ENCODE results near the gene CXXC5. TPM values are rescaled to one million over a fixed set of nuclear protein-coding genes. Genes with fewer than 3 reads are reported as not detected.
"Not testable (repeated sequence)": the region's sequence is repeated elsewhere in the genome, so short reads cannot be mapped to it uniquely, and the experiment has no call there.

Gene CXXC5
- polyA plus RNA-seq, 1 of the 3 experiments (the other 2 are of a cell fraction) = 47.4 TPM

- no peak for TF ChIP-seq YY1 (IDR thresholded peaks at IDR 0.05; ENCODE audit: low read depth)
- no peak for TF ChIP-seq TAF1 (IDR thresholded peaks at IDR 0.05; ENCODE audit: borderline replicate concordance, low read depth, low read length)
These were observed 28.3 kb upstream of the CXXC5 start (continued) for GRCh38 chr5:139619861-139620260.

- H2AFZ ChIP-seq (ENCODE audit: low read depth); H3K79me2 ChIP-seq (ENCODE audit: insufficient read depth); H3K9me3 ChIP-seq; H3K9me2 ChIP-seq; H3K4me3 ChIP-seq (ENCODE audit: low read depth in 2 of 2, low read length in 1 of 2); H4K20me1 ChIP-seq (ENCODE audit: insufficient read depth); H3K4me2 ChIP-seq; H3K27me3 ChIP-seq (ENCODE audit: insufficient read depth); DNase-seq; H3K27ac ChIP-seq (ENCODE audit: low read depth in 2 of 2, low read length in 1 of 2); H3K4me1 ChIP-seq (ENCODE audit: control insufficient read depth in 1 of 2, insufficient read depth in 2 of 2, low read depth in 1 of 2, low read length in 1 of 2); H3K9ac ChIP-seq; POLR2A ChIA-PET: not testable (repeated sequence)
- WGBS (ENCODE audit: low lambda C conversion rate) = 97% methylated on average over 4 of the region's 5 CpGs
- peaks cover 21% of the 10 kb centered on the region for H3F3A ChIP-seq (replicated peaks; ENCODE audit: insufficient read depth)
- CTCF ChIA-PET = interaction anchor here (0.9 to 22.4 kb wide), 3 partner anchors 8 to 344 kb away, joined by 3 to 627 read pairs (median 3); no protein-coding TSS in a partner anchor
- peaks cover 37 to 73% of the 10 kb centered on the region in 2 experiments for H3K36me3 ChIP-seq (replicated peaks in 1 of 2; ENCODE audit: control insufficient read depth in 1 of 2, insufficient read depth in 2 of 2, low read length in 1 of 2)
These were observed 22.8 kb upstream of the CXXC5 start for GRCh38 chr5:139625398-139625797.

- DNase-seq = no peak
- Histone ChIP-seq H3K27ac (ENCODE audit: low read depth in 2 of 2, low read length in 1 of 2) (peak overlapping the region in 1 of 2 experiments; percentile 49; a peak in 1 of 4 replicates), H3F3A (replicated peaks; ENCODE audit: insufficient read depth) (peaks cover 47% of the 10 kb centered on the region), H3K36me3 (replicated peaks in 1 of 2; ENCODE audit: control insufficient read depth in 1 of 2, insufficient read depth in 2 of 2, low read length in 1 of 2) (peaks cover 29 to 41% of the 10 kb centered on the region in 2 experiments), H3K4me3 (ENCODE audit: low read depth in 2 of 2, low read length in 1 of 2) (no peak overlapping the region), H4K20me1 (ENCODE audit: insufficient read depth) (peaks cover 4% of the 10 kb centered on the region), H3K9ac (no peak overlapping the region), H3K27me3 (ENCODE audit: insufficient read depth) (no peaks in the 10 kb centered on the region), H3K79me2 (ENCODE audit: insufficient read depth) (peaks cover 17% of the 10 kb centered on the region; the same call in 1 of the 2 replicates), H3K9me2 (no peaks in the 10 kb centered on the region), H3K4me1 (ENCODE audit: control insufficient read depth in 1 of 2, insufficient read depth in 2 of 2, low read depth in 1 of 2, low read length in 1 of 2) (peaks cover 7 to 23% of the 10 kb centered on the region in 2 experiments; a peak in 3 of 4 replicates), H3K9me3 (no peaks in the 10 kb centered on the region), H2AFZ (ENCODE audit: low read depth) (no peak overlapping the region), H3K4me2 (no peak overlapping the region)
- CTCF ChIA-PET = interaction anchor here (0.7 to 22.4 kb wide), 10 partner anchors 11 to 137 kb away, joined by 3 to 627 read pairs (median 73); partner anchors contain the start of gene CXXC5
- POLR2A ChIA-PET = interaction anchor here (0.6 kb wide), 1 partner anchor 61 kb away, joined by 3 read pairs; no protein-coding TSS in a partner anchor
- TF ChIP-seq IRF3 (IDR thresholded peaks at IDR 0.05; ENCODE audit: low read depth, low read length) (no peak), FOSL2 (IDR thresholded peaks at IDR 0.05; ENCODE audit: borderline replicate concordance, low read depth) (no peak), ZBTB33 (IDR thresholded peaks at IDR 0.05; ENCODE audit: borderline replicate concordance, low read depth) (no peak), ELF1 (IDR thresholded peaks at IDR 0.05) (no peak)
These were observed 17.3 kb upstream of the CXXC5 start for GRCh38 chr5:139630855-139631254.
